22Rv1 (cell line): ENCODE data around the gene PRRC2B.

Experiments
- ZFX ChIP-seq: fragments of 450-650 bp; IDR thresholded peaks from 2 replicates; pipeline ENCODE4 v1.6.1; 2017; ENCODE audit warnings: antibody characterized with exemption, borderline replicate concordance
- TF ChIP-seq, protein P1 (sequence below): fragments of 450-650 bp; IDR thresholded peaks from 2 replicates; pipeline ENCODE4 v1.5.1; 2017; ENCODE audit warnings: mild to moderate bottlenecking

DNA sequence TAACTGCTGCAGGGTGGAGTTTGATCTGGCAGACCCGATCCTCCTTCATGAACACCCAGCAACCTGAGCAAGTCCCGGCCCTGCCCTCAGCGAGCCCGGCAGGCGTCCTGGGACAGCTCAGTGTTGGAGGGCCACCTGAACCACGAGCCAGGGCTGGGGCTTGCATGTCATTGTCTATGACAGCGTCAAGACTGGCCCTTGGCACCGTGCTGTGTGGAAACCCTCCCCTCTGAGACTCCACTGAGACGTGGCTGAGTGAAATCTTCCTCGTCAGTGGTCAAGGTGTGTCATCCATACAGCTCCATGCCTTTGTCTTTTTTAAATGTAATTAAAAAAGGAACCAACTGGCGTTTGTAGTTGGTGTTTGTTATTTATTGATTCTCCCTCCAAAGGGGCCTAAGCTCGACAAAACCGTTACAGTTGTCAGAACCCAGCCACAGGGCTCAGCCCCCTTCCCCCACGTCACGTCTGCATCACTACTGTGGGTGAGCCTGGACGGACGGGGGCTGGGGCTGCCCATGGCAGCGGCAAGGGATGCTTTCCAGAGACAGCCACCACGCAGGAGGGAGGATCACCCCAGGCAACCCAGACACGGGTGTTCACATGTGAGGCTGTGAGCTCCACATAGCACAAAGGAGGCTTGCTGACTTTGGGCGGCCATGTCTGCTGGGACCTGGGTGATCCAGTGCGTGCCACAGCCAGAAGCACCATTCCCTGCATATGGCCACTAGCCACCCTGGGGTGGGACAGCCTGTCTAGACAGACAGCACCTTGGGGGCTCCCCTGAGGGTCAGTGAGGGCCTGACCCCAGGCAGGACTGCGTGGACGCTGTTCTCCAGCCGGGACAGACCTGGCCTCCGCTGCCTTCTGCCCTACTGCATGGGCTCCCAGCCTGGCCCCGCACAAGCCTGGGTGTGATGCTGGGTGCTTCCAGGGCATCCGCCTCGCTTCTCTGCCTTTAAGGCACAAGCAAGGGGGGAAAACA, 129.9 kb downstream of the PRRC2B start:
- TF ChIP-seq, protein P1, sequence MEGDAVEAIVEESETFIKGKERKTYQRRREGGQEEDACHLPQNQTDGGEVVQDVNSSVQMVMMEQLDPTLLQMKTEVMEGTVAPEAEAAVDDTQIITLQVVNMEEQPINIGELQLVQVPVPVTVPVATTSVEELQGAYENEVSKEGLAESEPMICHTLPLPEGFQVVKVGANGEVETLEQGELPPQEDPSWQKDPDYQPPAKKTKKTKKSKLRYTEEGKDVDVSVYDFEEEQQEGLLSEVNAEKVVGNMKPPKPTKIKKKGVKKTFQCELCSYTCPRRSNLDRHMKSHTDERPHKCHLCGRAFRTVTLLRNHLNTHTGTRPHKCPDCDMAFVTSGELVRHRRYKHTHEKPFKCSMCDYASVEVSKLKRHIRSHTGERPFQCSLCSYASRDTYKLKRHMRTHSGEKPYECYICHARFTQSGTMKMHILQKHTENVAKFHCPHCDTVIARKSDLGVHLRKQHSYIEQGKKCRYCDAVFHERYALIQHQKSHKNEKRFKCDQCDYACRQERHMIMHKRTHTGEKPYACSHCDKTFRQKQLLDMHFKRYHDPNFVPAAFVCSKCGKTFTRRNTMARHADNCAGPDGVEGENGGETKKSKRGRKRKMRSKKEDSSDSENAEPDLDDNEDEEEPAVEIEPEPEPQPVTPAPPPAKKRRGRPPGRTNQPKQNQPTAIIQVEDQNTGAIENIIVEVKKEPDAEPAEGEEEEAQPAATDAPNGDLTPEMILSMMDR, result no peak
- no peak for TF ChIP-seq ZFX
